ENCODE measurements around the gene NEDD8.

DNA sequence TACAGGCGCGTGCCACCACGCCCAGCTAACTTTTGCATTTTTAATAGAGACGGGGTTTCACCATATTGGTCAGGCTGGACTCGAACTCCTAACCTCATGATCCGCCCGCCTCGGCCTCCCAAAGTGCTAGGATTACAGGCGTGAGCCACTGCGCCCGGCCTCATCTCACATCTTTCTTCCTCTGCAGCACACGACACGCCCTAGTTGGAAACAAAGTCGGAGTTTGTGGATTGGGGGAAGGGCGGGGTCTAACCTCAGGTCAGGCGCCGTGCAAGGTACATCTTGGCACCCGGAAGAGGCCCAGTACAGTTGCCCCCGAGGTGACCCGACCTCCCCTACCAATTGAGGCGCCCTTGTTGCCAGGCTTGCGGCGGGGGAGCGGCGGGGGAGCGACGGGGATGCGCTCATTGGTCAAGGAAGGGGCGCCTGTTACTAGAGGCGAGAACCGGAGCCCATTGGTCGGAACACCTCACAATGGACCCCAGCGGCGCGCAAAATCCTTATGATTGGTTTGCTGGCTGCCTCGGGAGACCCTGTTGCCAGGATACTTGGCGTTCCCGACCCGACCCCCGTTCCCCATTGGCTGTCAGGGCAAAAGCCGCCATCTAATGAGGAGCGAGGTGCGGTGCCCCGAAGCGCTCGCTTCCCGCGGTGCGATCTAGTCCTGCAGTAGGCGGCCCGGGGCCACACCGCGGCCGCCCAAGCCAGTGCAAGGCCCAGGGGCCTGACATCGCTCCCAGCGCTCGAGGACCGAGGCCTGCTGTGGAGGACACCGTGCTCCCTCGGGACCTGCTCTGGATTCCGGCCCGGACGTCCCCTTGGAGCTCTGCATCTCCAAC lies 60.5 kb downstream of the NEDD8 start, which contains the start of gene REC8:
- TF ChIP-seq, protein P1, sequence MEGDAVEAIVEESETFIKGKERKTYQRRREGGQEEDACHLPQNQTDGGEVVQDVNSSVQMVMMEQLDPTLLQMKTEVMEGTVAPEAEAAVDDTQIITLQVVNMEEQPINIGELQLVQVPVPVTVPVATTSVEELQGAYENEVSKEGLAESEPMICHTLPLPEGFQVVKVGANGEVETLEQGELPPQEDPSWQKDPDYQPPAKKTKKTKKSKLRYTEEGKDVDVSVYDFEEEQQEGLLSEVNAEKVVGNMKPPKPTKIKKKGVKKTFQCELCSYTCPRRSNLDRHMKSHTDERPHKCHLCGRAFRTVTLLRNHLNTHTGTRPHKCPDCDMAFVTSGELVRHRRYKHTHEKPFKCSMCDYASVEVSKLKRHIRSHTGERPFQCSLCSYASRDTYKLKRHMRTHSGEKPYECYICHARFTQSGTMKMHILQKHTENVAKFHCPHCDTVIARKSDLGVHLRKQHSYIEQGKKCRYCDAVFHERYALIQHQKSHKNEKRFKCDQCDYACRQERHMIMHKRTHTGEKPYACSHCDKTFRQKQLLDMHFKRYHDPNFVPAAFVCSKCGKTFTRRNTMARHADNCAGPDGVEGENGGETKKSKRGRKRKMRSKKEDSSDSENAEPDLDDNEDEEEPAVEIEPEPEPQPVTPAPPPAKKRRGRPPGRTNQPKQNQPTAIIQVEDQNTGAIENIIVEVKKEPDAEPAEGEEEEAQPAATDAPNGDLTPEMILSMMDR (IDR thresholded peaks at IDR 0.05; ENCODE audit: low read length), result no peak
- no peak for TF ChIP-seq EZH2 (IDR thresholded peaks at IDR 0.05; ENCODE audit: borderline replicate concordance, low read length)
